Measurements from ENCODE around the gene OR4P4. TPM values are rescaled to one million over a fixed set of nuclear protein-coding genes. Genes with fewer than 3 reads are reported as not detected.

Gene OR4P4
- total and polyA plus RNA-seq, 8 donors = 0.07 to 0.13 (median 0.11) TPM; not detected in 5

GRCh38 chr11:55655096-55655495 lies 20.2 kb downstream of the OR4P4 start:
- intact Hi-C loops (cut with DNase I) = no loop called here
- ATAC-seq = no peak
- DNase-seq = no peak
- Histone ChIP-seq H3K9me3 (no peaks in the 10 kb centered on the region), H3K4me1 (no peaks in the 10 kb centered on the region), H3K4me3 (no peak overlapping the region), H3K27ac (no peak overlapping the region), H3K36me3 (no peaks in the 10 kb centered on the region), H3K27me3 (no peaks in the 10 kb centered on the region)
- TF ChIP-seq, protein P1, sequence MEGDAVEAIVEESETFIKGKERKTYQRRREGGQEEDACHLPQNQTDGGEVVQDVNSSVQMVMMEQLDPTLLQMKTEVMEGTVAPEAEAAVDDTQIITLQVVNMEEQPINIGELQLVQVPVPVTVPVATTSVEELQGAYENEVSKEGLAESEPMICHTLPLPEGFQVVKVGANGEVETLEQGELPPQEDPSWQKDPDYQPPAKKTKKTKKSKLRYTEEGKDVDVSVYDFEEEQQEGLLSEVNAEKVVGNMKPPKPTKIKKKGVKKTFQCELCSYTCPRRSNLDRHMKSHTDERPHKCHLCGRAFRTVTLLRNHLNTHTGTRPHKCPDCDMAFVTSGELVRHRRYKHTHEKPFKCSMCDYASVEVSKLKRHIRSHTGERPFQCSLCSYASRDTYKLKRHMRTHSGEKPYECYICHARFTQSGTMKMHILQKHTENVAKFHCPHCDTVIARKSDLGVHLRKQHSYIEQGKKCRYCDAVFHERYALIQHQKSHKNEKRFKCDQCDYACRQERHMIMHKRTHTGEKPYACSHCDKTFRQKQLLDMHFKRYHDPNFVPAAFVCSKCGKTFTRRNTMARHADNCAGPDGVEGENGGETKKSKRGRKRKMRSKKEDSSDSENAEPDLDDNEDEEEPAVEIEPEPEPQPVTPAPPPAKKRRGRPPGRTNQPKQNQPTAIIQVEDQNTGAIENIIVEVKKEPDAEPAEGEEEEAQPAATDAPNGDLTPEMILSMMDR (IDR thresholded peaks at IDR 0.05) = no peak

DNA sequence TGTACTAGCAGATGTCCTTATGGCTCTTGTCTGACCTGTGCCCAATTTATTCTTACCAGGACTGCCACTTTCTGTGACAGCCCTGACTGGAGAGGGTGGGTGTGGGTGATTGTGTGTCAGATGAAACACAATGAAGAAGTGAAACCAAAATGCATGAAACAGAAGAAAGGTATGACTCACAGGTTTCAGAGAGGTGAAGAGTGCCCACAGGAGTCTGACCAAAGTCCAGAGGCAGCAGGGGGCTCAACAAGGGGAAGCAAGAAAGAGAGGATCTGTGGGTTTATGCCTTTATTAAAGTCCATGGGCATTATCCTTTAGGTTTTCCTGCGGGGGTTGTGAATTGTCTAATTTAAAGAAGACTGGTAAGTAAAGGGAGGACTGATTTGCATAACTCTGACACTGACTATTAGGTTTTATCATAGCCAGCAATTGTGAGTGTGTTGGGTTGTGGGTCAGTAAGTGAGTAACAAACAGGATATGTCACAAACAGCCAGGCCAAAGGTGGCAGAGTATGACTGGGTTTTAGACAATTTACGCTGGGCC lies 23.2 kb downstream of the OR4P4 start:
- intact Hi-C loops (cut with DNase I) = no loop called here
- TF ChIP-seq, protein P1 (IDR thresholded peaks at IDR 0.05) = no peak
- ATAC-seq = no peak
- Histone ChIP-seq H3K4me1 (no peaks in the 10 kb centered on the region), H3K9me3 (no peaks in the 10 kb centered on the region), H3K4me3 (no peak overlapping the region), H3K27me3 (no peaks in the 10 kb centered on the region), H3K36me3 (no peaks in the 10 kb centered on the region), H3K27ac (no peak overlapping the region)
- no peak for DNase-seq

- Histone ChIP-seq H3K4me3 (no peak overlapping the region), H3K27me3 (no peaks in the 10 kb centered on the region)
- intact Hi-C loops (cut with DNase I) = no loop called here
These were observed 23.7 kb downstream of the OR4P4 start for GRCh38 chr11:55658608-55659007.

DNA sequence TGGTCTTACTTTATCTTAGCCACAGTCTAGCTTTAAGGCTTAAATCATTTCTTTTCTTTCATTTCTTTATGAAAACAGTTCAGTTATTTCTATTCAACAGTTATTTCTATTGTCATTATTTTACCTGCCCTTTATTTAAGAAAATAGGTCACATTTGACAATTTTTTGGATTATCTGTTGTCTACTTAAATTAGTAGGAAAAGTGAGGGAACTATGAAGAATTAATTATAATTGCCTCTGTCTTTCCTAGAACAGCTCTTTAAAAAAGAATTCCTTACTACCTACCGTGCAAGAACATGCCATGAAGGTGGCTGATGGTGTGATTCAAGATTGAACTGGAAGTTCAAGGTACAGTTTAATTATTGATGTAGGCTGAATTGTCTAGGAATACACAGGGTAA lies 27.0 kb downstream of the OR4P4 start, which contains the start of gene OR4C6:
Gene OR4C6, plus strand, starts transcription at position 301 of the 400 bp plus-strand sequence. CDS start 2,966 bp downstream, outside the sequence.
- H3K4me3 ChIP-seq = no peak within 1 kb of the TSS
- intact Hi-C loops (cut with DNase I) = no loop called here
- H3K27me3 ChIP-seq = no peaks in the 10 kb centered on the region
- ATAC-seq (no peak), DNase-seq (no peak)
- TF ChIP-seq, protein P1 (IDR thresholded peaks at IDR 0.05) = no peak
- no peaks in the 10 kb centered on the region for H3K36me3 ChIP-seq
- H3K27ac ChIP-seq = no peak within 1 kb of the TSS
- H3K9me3 ChIP-seq = peaks cover 0 to 5% of the 10 kb centered on the region in 2 donors
- H3K4me1 ChIP-seq = no peaks in the 10 kb centered on the region

More at GRCh38 chr11:55658608-55659007, 23.7 kb downstream of the OR4P4 start:
- TF ChIP-seq, protein P1 (IDR thresholded peaks at IDR 0.05) = no peak
- Histone ChIP-seq H3K27ac (no peak overlapping the region), H3K4me1 (no peaks in the 10 kb centered on the region), H3K9me3 (no peaks in the 10 kb centered on the region), H3K36me3 (no peaks in the 10 kb centered on the region)
- DNase-seq (no peak), ATAC-seq (no peak)

DNA sequence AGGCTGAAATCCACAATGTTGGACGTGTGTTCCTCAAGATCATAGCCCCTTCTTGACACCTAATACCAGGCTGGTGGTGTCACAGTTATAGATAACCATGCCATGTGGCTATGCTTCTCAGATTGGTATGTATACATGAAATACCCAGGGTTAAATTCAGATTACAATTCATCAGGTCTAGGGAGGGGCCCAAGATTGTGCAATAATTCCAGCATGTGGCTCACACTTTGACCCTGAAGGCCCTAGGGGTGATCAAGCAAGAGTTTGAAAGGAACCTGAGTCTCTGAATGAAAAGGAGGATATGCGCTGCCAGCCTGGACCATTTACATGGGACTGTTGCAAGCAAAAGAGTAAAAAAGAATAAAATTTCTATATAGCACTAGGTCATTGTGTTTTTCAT lies 34.5 kb downstream of the OR4P4 start:
- intact Hi-C loops (cut with DNase I) = no loop called here
- no peak overlapping the region for H3K27ac ChIP-seq
- H3K4me1 ChIP-seq = no peaks in the 10 kb centered on the region
- ATAC-seq (no peak), DNase-seq (no peak)
- no peaks in the 10 kb centered on the region for H3K27me3 ChIP-seq
- TF ChIP-seq, protein P1 (IDR thresholded peaks at IDR 0.05) = no peak
- H3K9me3 ChIP-seq = peaks cover 0 to 5% of the 10 kb centered on the region in 2 donors
- no peak overlapping the region for H3K4me3 ChIP-seq
- no peaks in the 10 kb centered on the region for H3K36me3 ChIP-seq
